ENCODE data around the gene CTR9. TPM values are rescaled to one million over a fixed set of nuclear protein-coding genes. Genes with fewer than 3 reads are reported as not detected.
"Not testable (repeated sequence)": the region's sequence is repeated elsewhere in the genome, so short reads cannot be mapped to it uniquely, and the experiment has no call there.

CTR9 gene
- total RNA-seq, 1 donor from 2014 or later: 26.1 TPM

- not testable (repeated sequence) for DNase-seq (ENCODE audit: low read depth in 2 of 2)
Observed at GRCh38 chr11:10822491-10822890, 71.4 kb downstream of the CTR9 start.

- DNase-seq (ENCODE audit: low read depth in 2 of 2): peak; percentile 40 to 52
Observed at GRCh38 chr11:10823152-10823579, 72.1 kb downstream of the CTR9 start.

GRCh38 chr11:10824888-10825287 lies 73.8 kb downstream of the CTR9 start:
- DNase-seq (ENCODE audit: low read depth in 2 of 2): no peak

- no peak for DNase-seq (ENCODE audit: low read depth in 2 of 2)
Observed at GRCh38 chr11:10828402-10828801, 77.4 kb downstream of the CTR9 start.

GRCh38 chr11:10829139-10829538 lies 78.1 kb downstream of the CTR9 start:
- no peak for DNase-seq (ENCODE audit: low read depth in 2 of 2)

Other genes with a start within 250 kb of the CTR9 start
- 38.0 and 48.9 TPM in 2 replicates for gene RNF141, start 210.1 kb upstream of the CTR9 start, total RNA-seq
- 62.0 and 441 TPM in 2 replicates for gene LYVE1, start 182.6 kb upstream of the CTR9 start, total RNA-seq
- gene IRAG1, start 57.5 kb upstream of the CTR9 start, total RNA-seq: 0.39 and 0.63 TPM in 2 replicates
- 655 and 780 TPM in 2 replicates for gene EIF4G2, start 57.7 kb downstream of the CTR9 start, total RNA-seq
- gene ZBED5, start 106.8 kb downstream of the CTR9 start, total RNA-seq: 9.4 and 11.4 TPM in 2 replicates

All from dermis microvascular lymphatic vessel endothelial cell (primary cell).